ENCODE results near the gene ADAMTS19. TPM values are rescaled to one million over a fixed set of nuclear protein-coding genes. Genes with fewer than 3 reads are reported as not detected.

Gene ADAMTS19
- total RNA-seq, 1 donor from 2014 or later, result not detected

- DNase-seq (ENCODE audit: low spot score), result no peak
Measured at GRCh38 chr5:129763651-129764050, 303.6 kb downstream of the ADAMTS19 start.

- DNase-seq (ENCODE audit: low spot score), result no peak
Measured at GRCh38 chr5:129766798-129767197, 306.7 kb downstream of the ADAMTS19 start.

- no peak for DNase-seq (ENCODE audit: low spot score)
Measured at GRCh38 chr5:129767927-129768380, 307.9 kb downstream of the ADAMTS19 start.

- no peak for DNase-seq (ENCODE audit: low spot score)
Measured at GRCh38 chr5:129768735-129769134, 308.6 kb downstream of the ADAMTS19 start.

- DNase-seq (ENCODE audit: low spot score), result no peak
Measured at GRCh38 chr5:129770024-129770820, 310.1 kb downstream of the ADAMTS19 start.

GRCh38 chr5:129771058-129771838, 311.1 kb downstream of the ADAMTS19 start:
- DNase-seq (ENCODE audit: low spot score), result no peak

- DNase-seq (ENCODE audit: low spot score), result no peak
Measured at GRCh38 chr5:129773376-129773775, 313.3 kb downstream of the ADAMTS19 start.

- no peak for DNase-seq (ENCODE audit: low spot score)
Measured at GRCh38 chr5:129781594-129781993, 321.5 kb downstream of the ADAMTS19 start.

Measured in mesenteric fat pad (tissue), 1 donor.